Measurements from ENCODE around the gene CACNA1D. TPM values are rescaled to one million over a fixed set of nuclear protein-coding genes. Genes with fewer than 3 reads are reported as not detected.

CACNA1D gene
- total and polyA plus RNA-seq, 9 of the 15 experiments (the other 6 are each of a cell fraction or from before 2014, with no cell fraction given): 0.29 TPM; not detected in 8

- ChIA-PET CTCF (ENCODE audit: low intra/inter-chr PET ratio) (no interaction called here), POLR2A (no interaction called here)
- in situ Hi-C loops (cut with MboI): no loop called here
- Histone ChIP-seq H3K9me3 (replicated peaks; ENCODE audit: control insufficient read depth, insufficient read depth, low read depth, low read length) (no peaks in the 10 kb centered on the region), H3K79me2 (ENCODE audit: control insufficient read depth, insufficient read depth, low read length) (no peaks in the 10 kb centered on the region), H3K27me3 (ENCODE audit: control insufficient read depth in 2 of 2, insufficient read depth in 2 of 2, low read length in 2 of 2) (peaks cover 10 to 72% of the 10 kb centered on the region in 2 experiments; a peak in 4 of 5 replicates), H3K27ac (ENCODE audit: extremely low read depth, low read depth, low read length) (no peak overlapping the region), H3K4me1 (replicated peaks in 1 of 2; ENCODE audit: control insufficient read depth in 2 of 2, insufficient read depth in 2 of 2, low read length in 2 of 2) (no peaks in the 10 kb centered on the region), H3K36me3 (ENCODE audit: control insufficient read depth, insufficient read depth, low read length) (no peaks in the 10 kb centered on the region), H4K20me1 (replicated peaks; ENCODE audit: control insufficient read depth, insufficient read depth, low read length) (no peaks in the 10 kb centered on the region; the same call in 1 of the 2 replicates), H3K9ac (ENCODE audit: insufficient read depth in 1 of 2, low read depth in 2 of 2, low read length in 2 of 2) (no peak overlapping the region), H3K4me2 (ENCODE audit: insufficient read depth, low read length) (no peak overlapping the region), H2AFZ (ENCODE audit: low read depth, low read length) (no peak overlapping the region), H3K9me1 (ENCODE audit: control insufficient read depth, insufficient read depth, low read length) (no peaks in the 10 kb centered on the region), H3K4me3 (no peak overlapping the region)
- no peak for TF ChIP-seq PCBP1 (IDR thresholded peaks at IDR 0.05; ENCODE audit: low read depth, low read length, poor library complexity, severe bottlenecking)
- no peak for TF ChIP-seq L3MBTL2 (IDR thresholded peaks at IDR 0.05)
- no peak for TF ChIP-seq TFE3 (CRISPR knock-in tag; IDR thresholded peaks at IDR 0.05)
- TF ChIP-seq CEBPZ (IDR thresholded peaks at IDR 0.05; ENCODE audit: borderline replicate concordance, low read depth, low read length): no peak
- no peak for TF ChIP-seq TCF15 (CRISPR knock-in tag; IDR thresholded peaks at IDR 0.05)
- TF ChIP-seq THRB (CRISPR knock-in tag; conservative IDR thresholded peaks at IDR 0.05): no peak
- no peak for TF ChIP-seq ZEB2 (IDR thresholded peaks at IDR 0.05)
- TF ChIP-seq ZBTB2 (IDR thresholded peaks at IDR 0.05): no peak
- no peak for DNase-seq (ENCODE audit: extremely low read depth in 1 of 4, low spot score in 3 of 4)
- intact Hi-C loops (cut with micrococcal nuclease): no loop called here
- no peak for FAIRE-seq
- 0% methylated on average over 9 of the region's 16 CpGs for WGBS (ENCODE audit: insufficient coverage, low coverage, missing lambda C conversion rate)
- no peak for ATAC-seq
- BruUV-seq (replicated peaks): no TSS peak
Observed at GRCh38 chr3:53800041-53800906, 305.9 kb downstream of the CACNA1D start.

Data from K562 (cell line).